PC-9 (cell line): ENCODE data around the gene OR4E1. TPM values are rescaled to one million over a fixed set of nuclear protein-coding genes. Genes with fewer than 3 reads are reported as not detected.

Experiments
- BruUV-seq: library from RNA; stranded (reverse); fragments of 400-500 nt; replicated peaks from 2 replicates; lab custom pipeline; 2021; lab: Mats Ljungman, UMichigan
- CTCF ChIA-PET: fragments of 300-600 bp; sonication (Branson Sonifier 250); formaldehyde crosslinking; loops from one replicate; lab custom pipeline; 2022; ENCODE audit warnings: antibody characterized with exemption; lab: Charles Lee
- POLR2A ChIA-PET: fragments of 300-600 bp; sonication (Branson Sonifier 250); formaldehyde crosslinking; loops from one replicate; lab custom pipeline; 2022; ENCODE audit warnings: antibody characterized with exemption; ENCODE audit not compliant: unreplicated experiment; lab: Charles Lee
- DNase-seq, 2 experiments: peaks; one replicate each; pipeline versions ENCODE4 v3.0.0 to v3.0.0-alpha.2; 2015 to 2022; ENCODE audit warnings: mixed read lengths in 1 of 2
- H2AFZ ChIP-seq: fragments of 200-600 bp; sonication (generic); 2 replicates; pipeline ENCODE4 v1.8.1; 2017; ENCODE audit warnings: antibody characterized with exemption
- H3F3A ChIP-seq: fragments of 200-600 bp; sonication (generic); 2 replicates; pipeline ENCODE4 v1.8.1; 2017; ENCODE audit warnings: antibody characterized with exemption, mild to moderate bottlenecking, low read depth; ENCODE audit not compliant: insufficient read depth
- H3K27ac ChIP-seq: fragments of 200-600 bp; sonication (generic); 2 replicates; pipeline ENCODE4 v1.6.1; 2016; ENCODE audit warnings: mixed run types
- H3K27me3 ChIP-seq: fragments of 200-600 bp; sonication (generic); 2 replicates; pipeline ENCODE4 v1.6.1; 2016; ENCODE audit warnings: low read depth, mixed run types; ENCODE audit not compliant: insufficient read depth
- H3K36me3 ChIP-seq: fragments of 200-600 bp; sonication (generic); 2 replicates; pipeline ENCODE4 v1.6.1; 2016; ENCODE audit warnings: low read depth, mixed run types
- H3K4me1 ChIP-seq: fragments of 200-600 bp; sonication (generic); replicated peaks from 2 replicates; pipeline ENCODE4 v1.6.1; 2016; ENCODE audit warnings: mixed run types; ENCODE audit not compliant: insufficient read depth
- H3K4me2 ChIP-seq: fragments of 200-600 bp; sonication (generic); 2 replicates; pipeline ENCODE4 v1.6.1; 2017; ENCODE audit warnings: mixed run types
- H3K4me3 ChIP-seq: fragments of 200-600 bp; sonication (generic); 2 replicates; pipeline ENCODE4 v1.6.1; 2016; ENCODE audit warnings: mixed run types
- H3K79me2 ChIP-seq: fragments of 200-600 bp; sonication (generic); 2 replicates; pipeline ENCODE4 v1.6.1; 2017; ENCODE audit warnings: low read depth, mixed run types
- H3K9me2 ChIP-seq: fragments of 200-600 bp; sonication (generic); 2 replicates; pipeline ENCODE4 v1.8.1; 2017; ENCODE audit warnings: mild to moderate bottlenecking; ENCODE audit not compliant: insufficient read depth
- H3K9me3 ChIP-seq: fragments of 200-600 bp; sonication (generic); 2 replicates; pipeline ENCODE4 v1.8.1; 2016; ENCODE audit warnings: low read depth; ENCODE audit not compliant: insufficient read depth
- H4K20me1 ChIP-seq: fragments of 200-600 bp; sonication (generic); 2 replicates; pipeline ENCODE4 v1.8.1; 2017; ENCODE audit not compliant: insufficient read depth
- CTCF ChIP-seq: fragments of 200-600 bp; sonication (generic); conservative IDR thresholded peaks from 2 replicates; pipeline ENCODE4 v1.6.1; 2017; ENCODE audit warnings: mixed run types, antibody characterized with exemption, mild to moderate bottlenecking, moderate library complexity
- EZH2 ChIP-seq: fragments of 200-600 bp; sonication (generic); IDR thresholded peaks from 2 replicates; pipeline ENCODE4 v1.8.0; 2017; ENCODE audit warnings: antibody characterized with exemption, low read depth
- intact Hi-C: fragments of 100-400 bp; cut with micrococcal nuclease; formaldehyde crosslinking; loops from one replicate; pipeline ENCODE4 v1.10.0; 2022; ENCODE audit not compliant: unreplicated experiment
- total RNA-seq: library from RNA; stranded (reverse); gene quantifications from 2 replicates; pipeline ENCODE4 v1.2.3, GENCODE V29; 2021

OR4E1 gene
- total RNA-seq, 1 experiment from 2014 or later = not detected

GRCh38 chr14:21714318-21714929 is 40.8 kb upstream of the OR4E1 start:
- intact Hi-C loops = no loop called here
- Histone ChIP-seq H3K27me3 (no peaks in the 10 kb centered on the region), H3K36me3 (no peaks in the 10 kb centered on the region), H3K79me2 (no peaks in the 10 kb centered on the region), H3K4me2 (no peak overlapping the region), H3F3A (no peaks in the 10 kb centered on the region), H3K9me3 (no peaks in the 10 kb centered on the region), H3K27ac (no peak overlapping the region), H2AFZ (no peak overlapping the region), H3K4me1 (no peaks in the 10 kb centered on the region), H4K20me1 (no peaks in the 10 kb centered on the region), H3K9me2 (no peaks in the 10 kb centered on the region), H3K4me3 (no peak overlapping the region)
- DNase-seq = no peak
- POLR2A ChIA-PET = no interaction called here
- CTCF ChIA-PET = no interaction called here
- TF ChIP-seq CTCF (no peak), EZH2 (no peak)
- BruUV-seq = no TSS peak

- DNase-seq = no peak
- H3K4me1 ChIP-seq = no peaks in the 10 kb centered on the region
- H3K9me2 ChIP-seq = no peaks in the 10 kb centered on the region
- H3K4me3 ChIP-seq = no peak overlapping the region
- H3K9me3 ChIP-seq = no peaks in the 10 kb centered on the region
- no peaks in the 10 kb centered on the region for H4K20me1 ChIP-seq
- BruUV-seq = no TSS peak
- H3K79me2 ChIP-seq = no peaks in the 10 kb centered on the region
- no peaks in the 10 kb centered on the region for H3K36me3 ChIP-seq
- H3K4me2 ChIP-seq = no peak overlapping the region
- ChIA-PET CTCF (interaction anchor here (0.5 to 0.7 kb wide), 2 partner anchors 113 to 275 kb away, joined by 3 to 4 read pairs; no protein-coding TSS in a partner anchor), POLR2A (no interaction called here)
- no peaks in the 10 kb centered on the region for H3K27me3 ChIP-seq
- no peaks in the 10 kb centered on the region for H3F3A ChIP-seq
- TF ChIP-seq CTCF = no peak
- TF ChIP-seq EZH2 = no peak
- no peak overlapping the region for H3K27ac ChIP-seq
- no peak overlapping the region for H2AFZ ChIP-seq
- intact Hi-C loops = no loop called here
These were observed 38.4 kb upstream of the OR4E1 start for GRCh38 chr14:21712036-21712435.

GRCh38 chr14:21711360-21711961 is 37.8 kb upstream of the OR4E1 start:
- H3K9me2 ChIP-seq = no peaks in the 10 kb centered on the region
- H4K20me1 ChIP-seq = no peaks in the 10 kb centered on the region
- no peak overlapping the region for H2AFZ ChIP-seq
- DNase-seq = peak; percentile 2 to 37
- ChIA-PET CTCF (interaction anchor here (0.5 to 0.7 kb wide), 2 partner anchors 113 to 275 kb away, joined by 3 to 4 read pairs; no protein-coding TSS in a partner anchor), POLR2A (no interaction called here)
- no peak overlapping the region for H3K4me2 ChIP-seq
- H3K4me1 ChIP-seq = no peaks in the 10 kb centered on the region
- BruUV-seq = no TSS peak
- intact Hi-C loops = no loop called here
- no peak overlapping the region for H3K27ac ChIP-seq
- H3F3A ChIP-seq = no peaks in the 10 kb centered on the region
- peak; percentile 81 for TF ChIP-seq CTCF
- TF ChIP-seq EZH2 = no peak
- H3K79me2 ChIP-seq = no peaks in the 10 kb centered on the region
- no peaks in the 10 kb centered on the region for H3K27me3 ChIP-seq
- H3K4me3 ChIP-seq = no peak overlapping the region
- H3K9me3 ChIP-seq = no peaks in the 10 kb centered on the region
- H3K36me3 ChIP-seq = no peaks in the 10 kb centered on the region
